OCI-LY7 (cell line): ENCODE results near the gene TGFB1. TPM values are rescaled to one million over a fixed set of nuclear protein-coding genes. Genes with fewer than 3 reads are reported as not detected.

Experiments
- BruUV-seq: library from RNA; stranded (reverse); fragments of 400-500 nt; replicated peaks from 2 replicates; lab custom pipeline; 2021; lab: Mats Ljungman, UMichigan
- CTCF ChIA-PET: fragments of 300-600 bp; sonication (Branson Sonifier 250); formaldehyde crosslinking; loops from one replicate; lab custom pipeline; 2022; ENCODE audit warnings: antibody characterized with exemption; ENCODE audit not compliant: unreplicated experiment; lab: Charles Lee
- POLR2A ChIA-PET: fragments of 300-600 bp; sonication (Branson Sonifier 250); formaldehyde crosslinking; loops from one replicate; lab custom pipeline; 2022; ENCODE audit warnings: antibody characterized with exemption; lab: Charles Lee
- DNase-seq: peaks from one replicate; pipeline ENCODE4 v3.0.0-alpha.2; 2015; ENCODE audit warnings: low spot score
- H2AFZ ChIP-seq: fragments of 200-600 bp; sonication (generic), shearing (Covaris generic); 2 replicates; pipeline ENCODE4 v1.6.1; 2014; ENCODE audit warnings: mild to moderate bottlenecking, antibody characterized with exemption, low read length, moderate library complexity
- H3K27ac ChIP-seq: fragments of 200-600 bp; sonication (generic); 2 replicates; pipeline ENCODE4 v1.5.1; 2014; ENCODE audit warnings: mixed run types, low read depth, mild to moderate bottlenecking, moderate library complexity, low read length, inconsistent platforms; ENCODE audit not compliant: poor library complexity, severe bottlenecking
- H3K36me3 ChIP-seq: fragments of 200-600 bp; sonication (generic); 2 replicates; pipeline ENCODE4 v1.6.1; 2014; ENCODE audit warnings: mild to moderate bottlenecking, antibody characterized with exemption, low read length, moderate library complexity, mixed read lengths; ENCODE audit not compliant: insufficient read depth
- H3K4me1 ChIP-seq: fragments of 200-600 bp; sonication (generic); 2 replicates; pipeline ENCODE4 v1.5.1; 2014; ENCODE audit warnings: mild to moderate bottlenecking, low read length; ENCODE audit not compliant: insufficient read depth, poor library complexity, severe bottlenecking
- H3K4me2 ChIP-seq: fragments of 200-600 bp; sonication (generic); 2 replicates; pipeline ENCODE4 v1.6.1; 2014; ENCODE audit warnings: mild to moderate bottlenecking, low read length
- H3K4me3 ChIP-seq: fragments of 200-600 bp; sonication (generic); 2 replicates; pipeline ENCODE4 v1.5.1; 2014; ENCODE audit warnings: mild to moderate bottlenecking, low read depth, low read length; ENCODE audit not compliant: poor library complexity, severe bottlenecking
- H3K79me2 ChIP-seq: fragments of 200-600 bp; sonication (generic); 2 replicates; pipeline ENCODE4 v1.6.1; 2016; ENCODE audit warnings: low read depth, mild to moderate bottlenecking, low read length, moderate library complexity, mixed read lengths; ENCODE audit not compliant: insufficient read depth
- H3K9me2 ChIP-seq: fragments of 200-600 bp; sonication (generic); 2 replicates; pipeline ENCODE4 v1.6.1; 2016; ENCODE audit warnings: mild to moderate bottlenecking, low read length, mixed read lengths; ENCODE audit not compliant: insufficient read depth
- H3K9me3 ChIP-seq: fragments of 200-600 bp; sonication (generic); 2 replicates; pipeline ENCODE4 v1.6.1; 2014; ENCODE audit warnings: mild to moderate bottlenecking, mixed run types, low read length, mixed read lengths
- H4K20me1 ChIP-seq: fragments of 200-600 bp; sonication (generic); 2 replicates; pipeline ENCODE4 v1.6.1; 2014; ENCODE audit warnings: mild to moderate bottlenecking, antibody characterized with exemption, low read length, moderate library complexity, mixed read lengths; ENCODE audit not compliant: insufficient read depth
- CTCF ChIP-seq: fragments of 200-600 bp; sonication (generic); conservative IDR thresholded peaks from 2 replicates; pipeline ENCODE4 v1.5.1; 2014; ENCODE audit warnings: mild to moderate bottlenecking, antibody characterized with exemption, low read length, moderate library complexity, mixed read lengths
- EZH2phosphoT487 ChIP-seq: fragments of 200-600 bp; sonication (generic); IDR thresholded peaks from 2 replicates; pipeline ENCODE4 v1.6.1; 2018; ENCODE audit warnings: low read depth, borderline replicate concordance, mild to moderate bottlenecking, mixed run types, antibody characterized with exemption, low read length, moderate library complexity, mixed read lengths
- intact Hi-C: fragments of 100-400 bp; cut with micrococcal nuclease; formaldehyde crosslinking; loops from one replicate; pipeline ENCODE4 v1.10.0; 2022; ENCODE audit not compliant: unreplicated experiment
- total RNA-seq, 2 experiments: library from RNA; depleted of rRNA in 1 of 2; stranded (reverse); fragments of >200 nt in 1 of 2; shearing (Covaris generic) in 1 of 2; gene quantifications; 2 replicates each; pipeline ENCODE4 v1.2.3, GENCODE V29; 2014 to 2022

The TGFB1 gene
- total RNA-seq, 2 experiments from 2014 or later = 15.5 to 88.8 TPM

- no peak for DNase-seq
- no peak overlapping the region for H3K4me3 ChIP-seq
- TF ChIP-seq CTCF (no peak), EZH2phosphoT487 (no peak)
- no TSS peak for BruUV-seq
- no peaks in the 10 kb centered on the region for H3K9me3 ChIP-seq
- H2AFZ ChIP-seq = no peak overlapping the region
- ChIA-PET POLR2A (no interaction called here), CTCF (no interaction called here)
- H3K4me2 ChIP-seq = no peak overlapping the region
- H3K4me1 ChIP-seq = peaks cover 39% of the 10 kb centered on the region
- H3K79me2 ChIP-seq = peaks cover 8% of the 10 kb centered on the region
- H3K36me3 ChIP-seq = peaks cover 81% of the 10 kb centered on the region
- intact Hi-C loops = no loop called here
- H3K27ac ChIP-seq = peak overlapping the region; percentile 68
- no peaks in the 10 kb centered on the region for H4K20me1 ChIP-seq
- H3K9me2 ChIP-seq = no peaks in the 10 kb centered on the region
Measured at GRCh38 chr19:41305927-41306793, 47.6 kb downstream of the TGFB1 start.

GRCh38 chr19:41304706-41305483 lies 48.8 kb downstream of the TGFB1 start:
- peaks cover 34% of the 10 kb centered on the region for H3K4me1 ChIP-seq
- POLR2A ChIA-PET = no interaction called here
- no peak for DNase-seq
- no peak overlapping the region for H2AFZ ChIP-seq
- no peak overlapping the region for H3K27ac ChIP-seq
- peaks cover 94% of the 10 kb centered on the region for H3K36me3 ChIP-seq
- no peaks in the 10 kb centered on the region for H3K9me2 ChIP-seq
- CTCF ChIA-PET = no interaction called here
- H3K79me2 ChIP-seq = no peaks in the 10 kb centered on the region
- no peak overlapping the region for H3K4me3 ChIP-seq
- no peaks in the 10 kb centered on the region for H3K9me3 ChIP-seq
- H4K20me1 ChIP-seq = no peaks in the 10 kb centered on the region
- no TSS peak for BruUV-seq
- TF ChIP-seq EZH2phosphoT487 = no peak
- no peak for TF ChIP-seq CTCF
- intact Hi-C loops = no loop called here
- no peak overlapping the region for H3K4me2 ChIP-seq

- Histone ChIP-seq H4K20me1 (no peaks in the 10 kb centered on the region), H3K79me2 (no peaks in the 10 kb centered on the region), H3K9me3 (no peaks in the 10 kb centered on the region), H3K36me3 (peaks cover 100% of the 10 kb centered on the region), H3K27ac (no peak overlapping the region), H3K4me2 (no peak overlapping the region), H3K9me2 (no peaks in the 10 kb centered on the region), H2AFZ (no peak overlapping the region), H3K4me1 (peaks cover 27% of the 10 kb centered on the region), H3K4me3 (no peak overlapping the region)
- ChIA-PET CTCF (no interaction called here), POLR2A (no interaction called here)
- DNase-seq = no peak
- BruUV-seq = no TSS peak
- TF ChIP-seq CTCF (no peak), EZH2phosphoT487 (no peak)
- intact Hi-C loops = no loop called here
Measured at GRCh38 chr19:41303954-41304353, 49.8 kb downstream of the TGFB1 start.
